SK-N-DZ (cell line): ENCODE results near the gene RNF141.

ENCODE experiments used
- DNase-seq: peaks from one replicate; pipeline ENCODE4 v3.0.0-alpha.2; 2015; ENCODE audit warnings: low spot score

Gene RNF141

GRCh38 chr11:10483174-10483573 is 57.8 kb downstream of the RNF141 start:
- no peak for DNase-seq

GRCh38 chr11:10481560-10482349 is 59.2 kb downstream of the RNF141 start:
- no peak for DNase-seq

GRCh38 chr11:10480760-10481159 is 60.2 kb downstream of the RNF141 start:
- DNase-seq: peak; percentile 63

GRCh38 chr11:10480026-10480425 is 61.0 kb downstream of the RNF141 start:
- DNase-seq: no peak

- DNase-seq: no peak
Observed at GRCh38 chr11:10478574-10479550, 62.1 kb downstream of the RNF141 start.

- DNase-seq: no peak
Observed at GRCh38 chr11:10478066-10478465, 62.9 kb downstream of the RNF141 start.

- DNase-seq: no peak
Observed at GRCh38 chr11:10477690-10478046, 63.3 kb downstream of the RNF141 start.

- DNase-seq: no peak
Observed at GRCh38 chr11:10476927-10477689, 63.9 kb downstream of the RNF141 start.

GRCh38 chr11:10476342-10476741 is 64.6 kb downstream of the RNF141 start:
- no peak for DNase-seq

- no peak for DNase-seq
Observed at GRCh38 chr11:10474551-10474950, 66.4 kb downstream of the RNF141 start.

- DNase-seq: no peak
Observed at GRCh38 chr11:10473371-10473770, 67.6 kb downstream of the RNF141 start.

- no peak for DNase-seq
Observed at GRCh38 chr11:10462746-10463300, 78.2 kb downstream of the RNF141 start.
